GM19043 (cell line): Measurements from ENCODE around the gene ADGRF3.
"Not testable (repeated sequence)": the region's sequence is repeated elsewhere in the genome, so short reads cannot be mapped to it uniquely, and the experiment has no call there.

Experiments used
- ATAC-seq: cut with Tn5 transposase; IDR thresholded peaks from one replicate; pipeline ENCODE4 v1.9.1; 2021; ENCODE audit warnings: low read depth; ENCODE audit not compliant: unreplicated experiment

Gene ADGRF3

GRCh38 chr2:26285931-26286330 is 60.7 kb downstream of the ADGRF3 start:
- no peak for ATAC-seq

GRCh38 chr2:26284132-26284531 is 62.5 kb downstream of the ADGRF3 start:
- no peak for ATAC-seq

- ATAC-seq: no peak
Measured at GRCh38 chr2:26283606-26284005, 63.0 kb downstream of the ADGRF3 start.

GRCh38 chr2:26281226-26281625 is 65.4 kb downstream of the ADGRF3 start:
- ATAC-seq: no peak

- no peak for ATAC-seq
Measured at GRCh38 chr2:26279886-26280285, 66.7 kb downstream of the ADGRF3 start.

- ATAC-seq: no peak
Measured at GRCh38 chr2:26276484-26277227, 69.9 kb downstream of the ADGRF3 start.

- ATAC-seq: no peak
Measured at GRCh38 chr2:26274058-26274613, 72.5 kb downstream of the ADGRF3 start.

GRCh38 chr2:26273501-26273900 is 73.1 kb downstream of the ADGRF3 start:
- no peak for ATAC-seq

- no peak for ATAC-seq
Measured at GRCh38 chr2:26270373-26270772, 76.2 kb downstream of the ADGRF3 start.

- ATAC-seq: no peak
Measured at GRCh38 chr2:26269571-26270158, 76.9 kb downstream of the ADGRF3 start.

GRCh38 chr2:26268670-26269385 is 77.8 kb downstream of the ADGRF3 start:
- ATAC-seq: not testable (repeated sequence)

GRCh38 chr2:26268213-26268612 is 78.4 kb downstream of the ADGRF3 start:
- ATAC-seq: no peak

- ATAC-seq: not testable (repeated sequence)
Measured at GRCh38 chr2:26258836-26259235, 87.8 kb downstream of the ADGRF3 start.
